ENCODE measurements around the gene ZNRD2.

- TF ChIP-seq CTCF (IDR thresholded peaks at IDR 0.05) = no peak
- no peak for TF ChIP-seq ZFX (IDR thresholded peaks at IDR 0.05; ENCODE audit: borderline replicate concordance)
Observed at GRCh38 chr11:65532388-65533064, 37.8 kb upstream of the ZNRD2 start.
